ENCODE measurements around the gene KICS2.
A peak's percentile ranks its signal among the peaks of the same experiment; 100 is the strongest.

Gene KICS2

DNA sequence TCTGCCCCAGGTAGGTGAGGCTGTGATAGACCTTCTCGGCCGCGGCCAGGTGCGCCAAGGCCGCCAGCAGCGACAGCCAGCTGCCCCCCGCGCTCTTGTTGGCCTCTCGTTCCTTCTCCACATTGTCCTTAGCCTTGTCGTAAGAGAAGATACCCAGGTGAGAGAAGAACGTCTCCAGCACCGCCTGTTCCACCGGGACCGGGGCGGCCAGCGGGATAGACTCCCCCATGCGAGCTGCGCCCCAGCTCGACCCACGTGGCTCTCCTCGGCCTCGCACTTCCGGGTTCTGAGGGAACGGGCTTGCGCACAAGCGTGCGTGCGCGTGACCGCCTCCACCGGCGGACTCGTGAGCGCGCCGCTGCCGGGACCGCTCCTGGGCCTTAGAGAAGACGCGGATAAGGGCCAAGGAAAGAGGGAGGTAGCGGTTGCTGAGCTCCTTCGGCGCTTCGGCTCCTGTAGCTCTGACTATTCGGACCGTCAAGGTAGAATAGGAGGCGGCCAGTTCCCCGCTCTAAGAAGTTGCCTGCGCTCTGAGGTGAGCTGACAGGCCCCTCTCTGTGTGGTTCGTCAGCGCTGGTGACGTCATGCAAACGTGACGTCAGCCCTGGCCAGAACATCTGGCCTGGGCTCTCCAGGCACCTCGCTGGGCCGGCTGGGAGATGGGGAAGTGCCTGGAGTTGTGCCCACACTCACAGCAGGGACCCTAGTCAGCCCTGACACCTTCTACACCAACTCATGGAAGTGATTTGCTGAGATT lies at the start of gene KICS2:
KICS2 (minus strand) TSS at position 288 of the 757 bp plus-strand sequence; CDS start at position 229, 59 bp downstream.
- peak; percentile 72 for DNase-seq (ENCODE audit: low read depth)
- peak within 1 kb of the TSS; percentile 89 for H3K4me3 ChIP-seq (ENCODE audit: low read depth, low read length)

DNA sequence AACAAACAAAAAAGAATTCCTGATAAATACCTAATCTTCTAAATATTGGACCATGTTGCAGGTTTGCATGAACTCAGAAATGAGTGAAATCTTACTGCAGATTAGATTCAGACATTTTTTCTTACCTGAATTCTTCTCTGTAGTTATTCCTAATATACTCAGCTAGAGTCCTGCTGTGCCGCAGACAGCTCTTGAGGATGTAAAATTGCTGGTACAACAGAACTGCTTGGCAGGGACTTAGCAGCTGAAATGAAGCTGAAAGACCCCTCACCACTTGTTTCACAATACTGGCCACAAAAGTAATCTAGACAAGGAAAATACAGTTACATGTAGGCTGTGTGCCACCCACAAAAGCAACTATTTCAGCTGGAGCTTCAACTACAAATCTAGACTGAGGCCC lies 48.3 kb upstream of the KICS2 start:
- DNase-seq (ENCODE audit: low read depth), result no peak

DNA sequence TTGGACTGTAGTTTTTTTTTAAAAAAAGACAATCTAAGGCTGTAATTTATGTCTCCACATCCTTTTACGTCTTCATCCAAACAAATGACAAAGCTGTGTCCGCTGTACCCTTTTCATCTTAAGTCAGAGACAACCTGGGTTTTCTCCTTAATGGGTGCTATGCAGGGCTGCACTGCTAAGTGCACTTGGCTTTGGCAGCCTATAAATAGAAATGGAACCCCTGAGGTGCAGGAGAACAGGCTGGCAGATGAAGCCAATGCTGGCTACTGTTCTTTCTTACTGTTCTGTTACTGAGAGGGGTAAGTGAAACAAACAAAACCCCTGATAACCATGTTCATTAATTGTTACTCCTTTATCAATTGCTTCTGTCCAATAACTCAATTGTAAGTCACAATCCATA lies 47.1 kb upstream of the KICS2 start:
- H3K4me3 ChIP-seq (ENCODE audit: low read depth, low read length), result no peak overlapping the region
- no peak for DNase-seq (ENCODE audit: low read depth)

More for the DNA sequence above, 48.3 kb upstream of the KICS2 start:
- no peak overlapping the region for H3K4me3 ChIP-seq (ENCODE audit: low read depth, low read length)

DNA sequence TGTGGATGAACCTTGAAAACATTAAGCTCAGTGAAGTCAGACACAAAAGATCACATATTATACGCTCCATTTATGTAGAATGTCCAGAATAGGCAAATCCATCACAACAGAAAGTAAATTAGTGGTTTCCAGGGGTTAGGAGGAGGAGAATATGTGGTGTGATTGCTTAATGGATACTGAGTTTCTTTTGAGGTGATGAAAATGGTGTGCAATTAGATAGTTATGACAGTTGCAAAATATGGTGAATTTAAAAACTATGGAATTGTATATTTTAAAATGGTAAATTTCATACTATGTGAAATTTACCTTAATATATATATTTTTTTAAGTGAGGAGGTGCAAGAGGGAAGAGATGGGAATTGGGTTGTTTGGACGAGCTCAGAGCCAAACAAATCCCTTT lies 46.3 kb upstream of the KICS2 start:
- no peak overlapping the region for H3K4me3 ChIP-seq (ENCODE audit: low read depth, low read length)
- no peak for DNase-seq (ENCODE audit: low read depth)

GRCh38 chr12:64265839-64266238 lies 43.7 kb upstream of the KICS2 start:
- DNase-seq (ENCODE audit: low read depth), result no peak
- no peak overlapping the region for H3K4me3 ChIP-seq (ENCODE audit: low read depth, low read length)

DNA sequence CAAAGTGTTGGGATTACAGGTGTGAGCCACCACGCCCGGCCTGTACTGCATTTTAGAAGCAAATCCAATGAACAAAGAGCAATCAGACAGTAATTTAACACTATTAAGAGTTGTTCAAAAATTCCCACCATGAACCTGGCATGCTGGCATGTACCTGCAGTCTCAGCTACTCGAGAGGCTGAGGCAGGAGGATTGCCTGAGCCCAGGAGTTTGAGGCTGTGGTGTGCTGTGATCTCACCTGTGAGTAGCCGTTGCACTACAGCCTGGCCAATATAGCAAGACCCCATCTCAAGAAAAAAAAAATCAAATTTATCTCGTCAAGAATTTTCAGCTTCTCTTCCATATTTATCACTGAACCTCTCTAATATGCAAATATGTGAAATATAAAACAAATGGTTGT lies 39.7 kb upstream of the KICS2 start:
- no peak for DNase-seq (ENCODE audit: low read depth)
- no peak overlapping the region for H3K4me3 ChIP-seq (ENCODE audit: low read depth, low read length)

GRCh38 chr12:64258576-64258975 lies 36.5 kb upstream of the KICS2 start:
- DNase-seq (ENCODE audit: low read depth), result no peak
- no peak overlapping the region for H3K4me3 ChIP-seq (ENCODE audit: low read depth, low read length)

GRCh38 chr12:64256166-64256800 lies 34.2 kb upstream of the KICS2 start:
- peak; percentile 18 for DNase-seq (ENCODE audit: low read depth)

GRCh38 chr12:64255249-64255648 lies 33.2 kb upstream of the KICS2 start:
- no peak for DNase-seq (ENCODE audit: low read depth)
- H3K4me3 ChIP-seq (ENCODE audit: low read depth, low read length), result no peak overlapping the region

More at GRCh38 chr12:64256166-64256800, 34.2 kb upstream of the KICS2 start:
- no peak overlapping the region for H3K4me3 ChIP-seq (ENCODE audit: low read depth, low read length)

- no peak overlapping the region for H3K4me3 ChIP-seq (ENCODE audit: low read depth, low read length)
- DNase-seq (ENCODE audit: low read depth), result no peak
These were observed 31.3 kb upstream of the KICS2 start for GRCh38 chr12:64253356-64253755.

- peak; percentile 72 for DNase-seq (ENCODE audit: low read depth)
- no peak overlapping the region for H3K4me3 ChIP-seq (ENCODE audit: low read depth, low read length)
These were observed 30.6 kb upstream of the KICS2 start for GRCh38 chr12:64252681-64253080.

DNA sequence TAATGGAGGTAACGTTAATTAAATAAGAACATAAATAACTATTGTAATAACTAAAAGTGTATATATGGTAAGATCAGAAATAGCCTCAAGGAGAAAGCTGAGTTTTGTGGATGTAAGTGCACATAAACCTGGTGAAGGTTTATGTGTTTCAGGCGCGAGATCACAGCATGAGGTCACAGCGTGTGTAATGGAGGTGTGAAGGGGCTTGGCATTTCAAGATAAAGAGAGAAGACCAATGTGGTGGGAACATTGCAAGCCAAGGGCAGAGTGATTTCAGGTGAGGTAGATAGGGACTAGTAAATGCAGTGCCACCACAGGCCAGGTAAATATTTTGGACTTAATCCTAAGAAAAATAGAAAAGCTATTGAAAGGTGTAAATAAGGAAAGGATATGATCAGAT lies 21.7 kb upstream of the KICS2 start:
- no peak overlapping the region for H3K4me3 ChIP-seq (ENCODE audit: low read depth, low read length)
- DNase-seq (ENCODE audit: low read depth), result no peak

- no peak for DNase-seq (ENCODE audit: low read depth)
- H3K4me3 ChIP-seq (ENCODE audit: low read depth, low read length), result no peak overlapping the region
These were observed 18.7 kb upstream of the KICS2 start for GRCh38 chr12:64240781-64241180.

- H3K4me3 ChIP-seq (ENCODE audit: low read depth, low read length), result no peak overlapping the region
These were observed 15.3 kb upstream of the KICS2 start for GRCh38 chr12:64237382-64237781.

DNA sequence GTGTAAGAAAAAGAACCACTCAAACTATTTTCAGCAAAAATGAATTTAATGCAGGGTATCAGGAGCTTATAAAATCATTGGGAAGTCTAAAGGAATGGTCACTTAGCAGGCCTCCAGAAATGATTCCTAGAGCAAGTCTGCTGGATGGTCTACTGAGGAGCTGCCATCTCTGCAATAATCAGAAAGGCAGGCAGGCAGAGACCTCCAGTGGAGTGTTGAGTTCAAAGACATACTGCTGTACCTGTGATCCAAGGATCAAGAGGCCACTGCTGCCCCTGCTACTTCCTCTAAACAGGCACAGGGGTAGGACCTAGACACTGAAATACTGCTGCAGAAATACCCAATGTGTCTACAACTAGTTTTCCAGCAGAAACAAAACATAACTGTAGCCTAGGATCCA lies 14.5 kb upstream of the KICS2 start:
- no peak overlapping the region for H3K4me3 ChIP-seq (ENCODE audit: low read depth, low read length)
- DNase-seq (ENCODE audit: low read depth), result no peak

More at GRCh38 chr12:64237382-64237781, 15.3 kb upstream of the KICS2 start:
- no peak for DNase-seq (ENCODE audit: low read depth)

- no peak for DNase-seq (ENCODE audit: low read depth)
- no peak overlapping the region for H3K4me3 ChIP-seq (ENCODE audit: low read depth, low read length)
These were observed 10.1 kb upstream of the KICS2 start for GRCh38 chr12:64232196-64232595.

DNA sequence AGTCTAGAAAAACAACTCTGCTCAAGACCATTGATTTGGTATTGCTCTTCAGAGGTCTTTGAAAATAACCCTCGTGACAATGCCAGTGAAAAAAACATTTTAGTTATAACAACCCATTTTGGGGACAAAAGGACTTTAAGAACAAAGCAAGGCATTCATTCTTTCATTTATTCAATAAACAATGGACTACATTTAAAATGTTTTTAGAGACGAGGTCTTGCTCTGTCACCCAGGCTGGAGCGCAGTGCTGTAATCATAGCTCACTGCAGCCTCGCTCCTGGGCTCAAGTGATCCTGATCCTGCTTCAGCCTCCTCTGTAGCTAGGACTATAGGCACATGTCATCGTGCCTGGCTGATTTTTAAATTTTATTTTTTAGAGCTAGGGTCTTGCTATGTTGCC lies 7.7 kb upstream of the KICS2 start:
- H3K4me3 ChIP-seq (ENCODE audit: low read depth, low read length), result no peak overlapping the region
- no peak for DNase-seq (ENCODE audit: low read depth)

DNA sequence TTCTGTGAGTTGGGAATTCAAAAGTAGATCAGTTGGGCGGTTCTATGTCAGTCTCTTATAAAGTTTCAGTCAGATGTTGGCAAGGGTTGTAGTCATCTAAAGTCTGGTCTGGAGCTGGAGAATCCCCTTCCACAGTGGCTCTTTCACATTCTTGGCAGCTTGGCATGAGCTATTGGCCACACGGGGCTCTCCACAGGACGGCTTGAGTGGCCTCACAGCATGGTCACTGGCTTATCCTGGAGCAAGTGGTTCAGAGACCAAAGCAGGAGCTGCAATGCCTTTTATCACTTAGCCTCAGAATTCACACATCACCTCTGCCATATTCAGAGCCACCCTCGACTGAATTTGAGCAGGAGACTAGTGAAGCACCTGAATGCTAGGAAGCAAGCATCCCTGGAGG lies 7.1 kb upstream of the KICS2 start:
- H3K4me3 ChIP-seq (ENCODE audit: low read depth, low read length), result no peak overlapping the region
- no peak for DNase-seq (ENCODE audit: low read depth)

- no peak for DNase-seq (ENCODE audit: low read depth)
- H3K4me3 ChIP-seq (ENCODE audit: low read depth, low read length), result no peak overlapping the region
These were observed 3.5 kb upstream of the KICS2 start for GRCh38 chr12:64225626-64226025.

DNA sequence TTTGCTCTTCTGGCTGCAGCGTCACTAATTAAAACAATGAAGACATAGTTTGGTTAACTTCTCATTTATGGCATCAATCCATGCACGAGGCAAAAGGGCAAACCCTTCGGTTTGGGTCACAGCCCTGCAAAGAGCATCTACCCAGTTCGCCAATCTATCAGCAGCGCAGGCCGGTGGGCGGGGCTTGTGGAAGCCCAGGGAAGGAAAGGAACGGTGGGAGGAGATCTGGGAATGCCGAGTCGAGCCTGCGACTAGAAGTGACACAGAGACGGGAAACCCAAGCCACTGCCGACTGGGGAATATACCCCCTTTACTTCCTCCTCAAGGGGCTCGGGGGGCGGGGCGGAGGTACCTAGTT lies 466 bp downstream of the KICS2 start:
- DNase-seq (ENCODE audit: low read depth), result peak; percentile 34
- peak overlapping the region; percentile 89 for H3K4me3 ChIP-seq (ENCODE audit: low read depth, low read length)

GRCh38 chr12:64220046-64220445 lies 2.0 kb downstream of the KICS2 start:
- no peak for DNase-seq (ENCODE audit: low read depth)
- no peak overlapping the region for H3K4me3 ChIP-seq (ENCODE audit: low read depth, low read length)

All from skeletal muscle cell (primary cell).